GM12878 (cell line): Measurements from ENCODE around the gene HOPX. TPM values are rescaled to one million over a fixed set of nuclear protein-coding genes. Genes with fewer than 3 reads are reported as not detected.

Experiments used
- ATAC-seq: fragments of 200-7000 bp; cut with Tn5 transposase; 3 replicates; pipeline ENCODE4 v1.9.1; 2020; ENCODE audit warnings: mild to moderate bottlenecking, moderate library complexity
- BruUV-seq: library from RNA; stranded (reverse); fragments of 400-500 nt; replicated peaks from 2 replicates; lab custom pipeline; 2021; lab: Mats Ljungman, UMichigan
- CTCF ChIA-PET: fragments of 300-600 bp; sonication (Branson Sonifier 250); formaldehyde crosslinking; extraction: SDS; loops from one replicate; lab custom pipeline; 2021; ENCODE audit warnings: inconsistent platforms; lab: Yijun Ruan, JAX
- POLR2A ChIA-PET: fragments of 350-600 bp; formaldehyde crosslinking; extraction: SDS; loops from one replicate; lab custom pipeline; 2021; ENCODE audit warnings: inconsistent platforms; lab: Charles Lee
- RAD21 ChIA-PET: fragments of 300-600 bp; sonication (Branson Sonifier 250); formaldehyde crosslinking; loops from one replicate; lab custom pipeline; 2023; ENCODE audit warnings: antibody characterized with exemption; ENCODE audit not compliant: unreplicated experiment; lab: Charles Lee
- SMC1A ChIA-PET: fragments of 300-600 bp; sonication (Branson Sonifier 250); formaldehyde crosslinking; loops from one replicate; lab custom pipeline; 2023; ENCODE audit not compliant: unreplicated experiment, uncharacterized antibody; lab: Charles Lee
- DNase-seq: peaks from one replicate; pipeline ENCODE4 v3.0.0-alpha.2; 2011; ENCODE audit warnings: low read depth, low spot score
- FAIRE-seq: peaks from 3 replicates; lab custom pipeline; 2011; peaks lifted over from hg19 to GRCh38; lab: Jason Lieb, UNC
- H2AFZ ChIP-seq: 2 replicates; pipeline ENCODE4 v1.6.0; 2011; ENCODE audit warnings: low read depth, low read length, control low read depth; ENCODE audit not compliant: control insufficient read depth
- H3K27ac ChIP-seq: 2 replicates; pipeline ENCODE4 v1.5.1; 2011; ENCODE audit warnings: control low read depth; ENCODE audit not compliant: control insufficient read depth, insufficient read depth
- H3K27me3 ChIP-seq, 2 experiments: replicated peaks in 1 of 2; 2 replicates each; pipeline versions ENCODE4 v1.6.0 to v1.6.1; 2011; ENCODE audit warnings: low read length in 1 of 2; ENCODE audit not compliant: control insufficient read depth in 2 of 2, insufficient read depth in 2 of 2
- H3K36me3 ChIP-seq, 2 experiments: 2 replicates each; pipeline ENCODE4 v1.5.1; 2011; ENCODE audit warnings: low read length in 1 of 2; ENCODE audit not compliant: control insufficient read depth in 2 of 2, insufficient read depth in 2 of 2
- H3K4me1 ChIP-seq: 2 replicates; pipeline ENCODE4 v1.6.1; 2011; ENCODE audit warnings: mild to moderate bottlenecking, low read length, moderate library complexity, mixed read lengths; ENCODE audit not compliant: control insufficient read depth, insufficient read depth
- H3K4me2 ChIP-seq: 2 replicates; pipeline ENCODE4 v1.6.0; 2011; ENCODE audit warnings: control low read depth; ENCODE audit not compliant: control insufficient read depth, insufficient read depth
- H3K4me3 ChIP-seq: fragments of 200-600 bp; sonication (generic); 2 replicates; pipeline ENCODE4 v1.5.1; 2016
- H3K79me2 ChIP-seq: 2 replicates; pipeline ENCODE4 v1.6.0; 2011; ENCODE audit warnings: low read length; ENCODE audit not compliant: control insufficient read depth, insufficient read depth
- H3K9ac ChIP-seq: 2 replicates; pipeline ENCODE4 v1.8.0; 2011; ENCODE audit warnings: low read length, control low read depth, mixed read lengths; ENCODE audit not compliant: control insufficient read depth, insufficient read depth
- H3K9me3 ChIP-seq: replicated peaks from 3 replicates; pipeline ENCODE4 v1.5.1; 2011; ENCODE audit warnings: mild to moderate bottlenecking, low read length; ENCODE audit not compliant: control insufficient read depth, insufficient read depth
- H4K20me1 ChIP-seq: 2 replicates; pipeline ENCODE4 v1.6.0; 2011; ENCODE audit not compliant: control insufficient read depth, insufficient read depth
- ATF3 ChIP-seq: IDR thresholded peaks from 2 replicates; pipeline ENCODE4 v1.6.1; 2011; ENCODE audit warnings: low read depth, mild to moderate bottlenecking, low read length, moderate library complexity, borderline replicate concordance; ENCODE audit errors: extremely low read depth
- HCFC1 ChIP-seq: fragments of 150-350 bp; IDR thresholded peaks from 2 replicates; pipeline ENCODE4 v1.6.1; 2014; ENCODE audit warnings: low read length
- IRF4 ChIP-seq: IDR thresholded peaks from 2 replicates; pipeline ENCODE4 v1.6.1; 2011; ENCODE audit warnings: low read depth, low read length
- JUNB ChIP-seq: IDR thresholded peaks from 2 replicates; pipeline ENCODE4 v1.6.1; 2016; ENCODE audit warnings: antibody characterized with exemption, mild to moderate bottlenecking
- KAT2A ChIP-seq: conservative IDR thresholded peaks from 2 replicates; pipeline ENCODE4 v1.6.1; 2011; ENCODE audit warnings: low read depth, low read length; ENCODE audit not compliant: control insufficient read depth
- NFIC ChIP-seq: IDR thresholded peaks from 2 replicates; pipeline ENCODE4 v1.6.1; 2012; ENCODE audit warnings: low read depth, mild to moderate bottlenecking, inconsistent platforms, low read length, moderate library complexity
- NFYA ChIP-seq: IDR thresholded peaks from 2 replicates; pipeline ENCODE4 v1.6.1; 2011; ENCODE audit warnings: low read depth, mild to moderate bottlenecking, low read length, improper control_type of control experiment, borderline replicate concordance
- PAX8 ChIP-seq: fragments of 450-650 bp; IDR thresholded peaks from 2 replicates; pipeline ENCODE4 v1.6.1; 2017; ENCODE audit warnings: mild to moderate bottlenecking, moderate library complexity
- POLR2AphosphoS5 ChIP-seq: IDR thresholded peaks from 2 replicates; pipeline ENCODE4 v1.6.1; 2011; ENCODE audit warnings: mild to moderate bottlenecking, low read length, inconsistent platforms
- REST ChIP-seq: IDR thresholded peaks from 2 replicates; pipeline ENCODE4 v1.6.1; 2012; ENCODE audit warnings: mild to moderate bottlenecking, low read depth, low read length
- SIN3A ChIP-seq: IDR thresholded peaks from 2 replicates; pipeline ENCODE4 v1.6.1; 2012; ENCODE audit warnings: low read depth, low read length, improper control_type of control experiment
- WRNIP1 ChIP-seq: IDR thresholded peaks from 2 replicates; pipeline ENCODE4 v1.6.1; 2011; ENCODE audit warnings: low read depth, low read length, improper control_type of control experiment, borderline replicate concordance
- WGBS: methylation state at CpG from one replicate; pipeline ENCODE4 v1.1.6; 2016; ENCODE audit warnings: low lambda C conversion rate; ENCODE audit not compliant: insufficient replicate concordance, insufficient coverage; ENCODE audit errors: missing lambda C conversion rate; 5-methylcytosine and 5-hydroxymethylcytosine counted together
- in situ Hi-C: fragments of 300-500 bp; cut with MboI; formaldehyde crosslinking; loops from 9 replicates; pipeline ENCODE4 v1.14.3; 2018; ENCODE audit warnings: mixed read lengths
- intact Hi-C: fragments of 100-400 bp; cut with micrococcal nuclease; formaldehyde crosslinking; loops from one replicate; pipeline ENCODE4 v1.14.2; 2022; ENCODE audit not compliant: unreplicated experiment
- polyA plus RNA-seq, 11 experiments: library from polyadenylated mRNA; depleted of rRNA in 4 of 11; unstranded in 6 of 11; stranded (reverse) in 5 of 11; fragments of >200 nt; fragmentation: Nextera tagmentation in 4 of 11; fragmentation: Illumina TruSeq in 1 of 11; extraction: Ambion mirVana in 4 of 11; extraction: Trizol in 1 of 11; gene quantifications; 1 replicate in 1 of 11; 2 replicates in 10 of 11; pipeline versions ENCODE4 v1.2.1 to v1.2.3, GENCODE V29; 2011 to 2016; ENCODE audit warnings: inconsistent platforms in 2 of 11, missing spikeins in 2 of 11, low read depth in 1 of 11
- total RNA-seq, 4 experiments: library from RNA; depleted of rRNA in 3 of 4; stranded (reverse); fragments of >200 nt in 3 of 4; fragmentation: Illumina TruSeq in 1 of 4; extraction: Trizol in 1 of 4; gene quantifications; 2 replicates each; pipeline versions ENCODE4 v1.2.1 to v1.2.3, GENCODE V29; 2013 to 2021
- TF ChIP-seq, protein P1 (sequence below): IDR thresholded peaks from 2 replicates; pipeline ENCODE4 v1.6.1; 2011; ENCODE audit warnings: low read depth, low read length, improper control_type of control experiment, borderline replicate concordance
- TF ChIP-seq, protein P2 (sequence below): fragments of 450-650 bp; formaldehyde crosslinking; IDR thresholded peaks from 2 replicates; pipeline ENCODE4 v1.5.0; 2022; ENCODE audit warnings: mild to moderate bottlenecking, missing genetic modification characterization

HOPX gene
- total and polyA plus RNA-seq, 10 of the 15 experiments (the other 5 are each of a cell fraction or from before 2014, with no cell fraction given): 0.11 to 0.40 (median 0.23) TPM; not detected in 4

GRCh38 chr4:56699537-56700105 is 18.5 kb upstream of the HOPX start (continued):
- TF ChIP-seq REST: no peak
- TF ChIP-seq IRF4: no peak
- no peak for TF ChIP-seq WRNIP1
- TF ChIP-seq POLR2AphosphoS5: no peak
- no peak for TF ChIP-seq PAX8

- 69% methylated on average over 4 of the region's 4 CpGs for WGBS
- no TSS peak for BruUV-seq
- no peaks in the 10 kb centered on the region for H3K36me3 ChIP-seq
- H3K27me3 ChIP-seq: no peaks in the 10 kb centered on the region; a peak in 1 of 4 replicates
- ChIA-PET SMC1A (no interaction called here), CTCF (no interaction called here), POLR2A (no interaction called here), RAD21 (no interaction called here)
- FAIRE-seq: no peak
- DNase-seq: no peak
- ATAC-seq: no peak
- in situ Hi-C loops: no loop called here
- H3K4me1 ChIP-seq: no peaks in the 10 kb centered on the region
- H4K20me1 ChIP-seq: no peaks in the 10 kb centered on the region
- H2AFZ ChIP-seq: no peak overlapping the region
- H3K9ac ChIP-seq: no peak overlapping the region
- no peak overlapping the region for H3K4me2 ChIP-seq
- no peaks in the 10 kb centered on the region for H3K79me2 ChIP-seq
- H3K4me3 ChIP-seq: no peak overlapping the region
- intact Hi-C loops: no loop called here
- no peaks in the 10 kb centered on the region for H3K9me3 ChIP-seq
- no peak overlapping the region for H3K27ac ChIP-seq
- TF ChIP-seq, protein P1, sequence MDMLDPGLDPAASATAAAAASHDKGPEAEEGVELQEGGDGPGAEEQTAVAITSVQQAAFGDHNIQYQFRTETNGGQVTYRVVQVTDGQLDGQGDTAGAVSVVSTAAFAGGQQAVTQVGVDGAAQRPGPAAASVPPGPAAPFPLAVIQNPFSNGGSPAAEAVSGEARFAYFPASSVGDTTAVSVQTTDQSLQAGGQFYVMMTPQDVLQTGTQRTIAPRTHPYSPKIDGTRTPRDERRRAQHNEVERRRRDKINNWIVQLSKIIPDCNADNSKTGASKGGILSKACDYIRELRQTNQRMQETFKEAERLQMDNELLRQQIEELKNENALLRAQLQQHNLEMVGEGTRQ: no peak
- TF ChIP-seq KAT2A: no peak
- TF ChIP-seq SIN3A: no peak
- no peak for TF ChIP-seq NFYA
- TF ChIP-seq ATF3: no peak
- TF ChIP-seq NFIC: no peak
- no peak for TF ChIP-seq HCFC1
- TF ChIP-seq, protein P2, sequence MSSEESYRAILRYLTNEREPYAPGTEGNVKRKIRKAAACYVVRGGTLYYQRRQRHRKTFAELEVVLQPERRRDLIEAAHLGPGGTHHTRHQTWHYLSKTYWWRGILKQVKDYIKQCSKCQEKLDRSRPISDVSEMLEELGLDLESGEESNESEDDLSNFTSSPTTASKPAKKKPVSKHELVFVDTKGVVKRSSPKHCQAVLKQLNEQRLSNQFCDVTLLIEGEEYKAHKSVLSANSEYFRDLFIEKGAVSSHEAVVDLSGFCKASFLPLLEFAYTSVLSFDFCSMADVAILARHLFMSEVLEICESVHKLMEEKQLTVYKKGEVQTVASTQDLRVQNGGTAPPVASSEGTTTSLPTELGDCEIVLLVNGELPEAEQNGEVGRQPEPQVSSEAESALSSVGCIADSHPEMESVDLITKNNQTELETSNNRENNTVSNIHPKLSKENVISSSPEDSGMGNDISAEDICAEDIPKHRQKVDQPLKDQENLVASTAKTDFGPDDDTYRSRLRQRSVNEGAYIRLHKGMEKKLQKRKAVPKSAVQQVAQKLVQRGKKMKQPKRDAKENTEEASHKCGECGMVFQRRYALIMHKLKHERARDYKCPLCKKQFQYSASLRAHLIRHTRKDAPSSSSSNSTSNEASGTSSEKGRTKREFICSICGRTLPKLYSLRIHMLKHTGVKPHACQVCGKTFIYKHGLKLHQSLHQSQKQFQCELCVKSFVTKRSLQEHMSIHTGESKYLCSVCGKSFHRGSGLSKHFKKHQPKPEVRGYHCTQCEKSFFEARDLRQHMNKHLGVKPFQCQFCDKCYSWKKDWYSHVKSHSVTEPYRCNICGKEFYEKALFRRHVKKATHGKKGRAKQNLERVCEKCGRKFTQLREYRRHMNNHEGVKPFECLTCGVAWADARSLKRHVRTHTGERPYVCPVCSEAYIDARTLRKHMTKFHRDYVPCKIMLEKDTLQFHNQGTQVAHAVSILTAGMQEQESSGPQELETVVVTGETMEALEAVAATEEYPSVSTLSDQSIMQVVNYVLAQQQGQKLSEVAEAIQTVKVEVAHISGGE (CRISPR knock-in tag): no peak
- no peak for TF ChIP-seq IRF4
- no peak for TF ChIP-seq JUNB
Measured at GRCh38 chr4:56698329-56698728, 17.2 kb upstream of the HOPX start.
